Left cardiac atrium (tissue), 2 donors: ENCODE results near the gene SLAMF8. TPM values are rescaled to one million over a fixed set of nuclear protein-coding genes. Genes with fewer than 3 reads are reported as not detected.

Experiments
- total RNA-seq, 2 donors: library from RNA; stranded (reverse); fragmentation: NEBNext Ultra II Directional; extraction: Animal tissue kit (Norgen Biotek cat#: 25700); gene quantifications; one replicate each; pipeline ENCODE4 v1.2.1, GENCODE V29; 2021
- donor health status: DM: no; HTN: yes; CAD: no; lungs with severe emphysema.
- donor health status: DM: yes; HTN: yes; CAD: no.

SLAMF8 gene
- total RNA-seq, 2 donors from 2014 or later: 2.4 to 4.4 TPM

Other genes starting within 250 kb of the SLAMF8 start
- not detected for gene APCS, start 239.0 kb upstream of the SLAMF8 start, total RNA-seq
- gene CRP, start 112.3 kb upstream of the SLAMF8 start, total RNA-seq: not detected
- 10 to 100 TPM; 25.4 to 36.0 TPM for gene DUSP23, start 45.9 kb upstream of the SLAMF8 start, total RNA-seq
- 1 to 10 TPM in 1 of 2 donors, under 1 TPM in 1; 0.21 to 1.1 TPM for gene FCRL6, start 24.5 kb upstream of the SLAMF8 start, total RNA-seq
- gene VSIG8, start 35.8 kb downstream of the SLAMF8 start, total RNA-seq: not detected
- 1 to 10 TPM; 1.6 to 2.0 TPM for gene CFAP45, start 73.3 kb downstream of the SLAMF8 start, total RNA-seq
- 100 to 1,000 TPM; 201 to 276 TPM for gene TAGLN2, start 98.6 kb downstream of the SLAMF8 start, total RNA-seq
- gene IGSF9, start 118.7 kb downstream of the SLAMF8 start, total RNA-seq: 1 to 10 TPM; 1.4 to 3.3 TPM
- under 1 TPM in 1 of 2 donors, not detected in 1; 0.35 TPM for gene SLAMF9, start 127.4 kb downstream of the SLAMF8 start, total RNA-seq
- 1 to 10 TPM; 3.3 to 3.4 TPM for gene PIGM, start 205.1 kb downstream of the SLAMF8 start, total RNA-seq
- under 1 TPM; 0.05 to 0.15 TPM for gene KCNJ10, start 243.3 kb downstream of the SLAMF8 start, total RNA-seq